Ishikawa (cell line): ENCODE results near the gene DNAL4.

ENCODE experiments used
- NFIC ChIP-seq: IDR thresholded peaks from 2 replicates; pipeline ENCODE4 v1.6.1; 2012
- TAF1 ChIP-seq: IDR thresholded peaks from 2 replicates; pipeline ENCODE4 v1.6.1; 2012; ENCODE audit warnings: low read depth, mild to moderate bottlenecking
- ZBTB7A ChIP-seq: IDR thresholded peaks from 2 replicates; pipeline ENCODE4 v1.6.1; 2012; ENCODE audit warnings: low read depth

DNA sequence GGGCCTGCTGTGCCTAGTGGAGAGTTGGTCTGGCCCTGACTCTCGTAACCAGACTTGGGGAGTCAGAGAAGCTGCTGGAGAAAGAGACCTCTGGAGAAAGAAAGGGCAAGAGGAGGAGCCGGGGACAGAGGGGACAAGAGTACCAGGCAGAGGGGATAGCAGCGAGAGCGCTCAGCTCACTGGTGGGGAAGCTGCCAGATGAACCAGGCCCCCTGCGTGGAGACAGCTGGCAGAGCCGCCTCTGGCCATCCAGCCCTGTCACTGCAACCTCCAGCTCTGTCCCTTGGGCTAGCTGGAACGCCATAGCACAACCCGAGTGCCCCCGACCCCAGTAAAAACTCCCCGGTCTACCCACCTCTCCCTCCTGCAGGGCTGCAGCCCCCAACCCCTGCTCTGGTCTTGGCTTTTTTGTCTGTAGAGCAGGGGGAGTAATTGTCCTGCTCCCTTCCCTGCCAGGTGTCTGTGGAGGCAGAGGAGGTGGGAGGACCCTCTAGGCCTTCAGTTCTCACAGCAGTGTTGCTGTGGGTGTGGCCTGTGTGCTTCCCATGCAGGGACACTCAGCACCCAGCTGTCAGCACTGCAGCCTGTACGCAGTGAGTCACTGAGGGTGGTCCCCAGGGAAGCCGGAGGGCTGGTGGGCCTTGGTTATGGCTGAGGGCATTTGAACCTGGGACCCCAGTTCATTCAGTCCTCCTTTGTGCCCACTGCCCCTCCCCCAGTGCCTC is 33.3 kb downstream of the DNAL4 start:
- no peak for TF ChIP-seq TAF1
- TF ChIP-seq NFIC, result no peak
- TF ChIP-seq ZBTB7A, result no peak
